Astrocyte of the cerebellum (primary cell): Measurements from ENCODE around the gene PHF12.
A peak's percentile ranks its signal among the peaks of the same experiment; 100 is the strongest.

Experiments used
- DNase-seq: peaks from one replicate; pipeline ENCODE4 v3.0.0-alpha.2; 2011; ENCODE audit warnings: low read depth
- H3K4me3 ChIP-seq: 2 replicates; pipeline ENCODE4 v1.5.1; 2011; ENCODE audit warnings: mild to moderate bottlenecking, low read depth, low read length, moderate library complexity
- in situ Hi-C: cut with HindIII; loops from 2 replicates; pipeline ENCODE4 v1.10.0; 2017; ENCODE audit warnings: low sequenced_read_pairs
- TF ChIP-seq, protein P1 (sequence below): IDR thresholded peaks from 2 replicates; pipeline ENCODE4 v1.5.1; 2012; ENCODE audit warnings: low read length, low read depth, moderate library complexity, mild to moderate bottlenecking; ENCODE audit errors: missing control alignments

The PHF12 gene

DNA sequence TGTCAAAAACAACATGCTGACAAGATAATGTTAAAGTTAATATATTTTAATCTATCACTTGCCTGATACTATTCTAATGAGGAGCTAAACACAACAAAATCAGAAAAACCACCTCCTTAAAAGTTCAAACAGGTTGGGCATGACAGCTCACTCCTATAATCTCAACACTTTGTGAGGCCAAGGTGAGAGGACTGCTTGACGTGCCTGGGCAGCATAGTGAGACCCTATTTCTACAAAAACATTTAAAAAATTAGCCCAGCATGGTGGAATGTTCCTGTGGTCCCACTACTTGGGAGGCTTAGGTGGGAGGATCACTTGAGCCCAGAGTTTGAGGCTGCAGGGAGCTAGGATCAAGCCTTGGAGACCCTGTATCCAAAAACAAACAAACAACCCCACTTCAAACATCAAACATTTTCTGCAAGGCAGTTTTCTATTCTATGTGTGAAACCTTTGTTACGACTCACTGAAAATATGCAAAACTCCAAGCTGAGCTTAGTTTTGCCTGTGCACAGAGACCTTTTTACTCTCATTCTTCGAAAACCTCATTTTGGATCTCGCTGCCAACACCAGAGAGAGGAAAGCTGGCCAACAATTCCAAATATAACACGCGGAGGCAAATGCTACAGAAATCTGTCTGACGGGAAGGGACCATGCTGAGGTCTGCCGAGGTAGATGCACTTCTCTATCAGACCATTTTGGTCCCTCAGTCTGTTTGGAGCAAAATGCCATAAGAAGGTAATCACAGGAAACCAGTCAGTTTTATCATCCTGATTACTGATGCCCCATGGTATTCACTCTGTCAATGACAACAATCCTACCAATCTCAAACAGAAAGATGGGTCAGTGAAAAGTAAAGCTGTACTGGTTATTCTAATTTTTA lies 6.2 kb downstream of the PHF12 start:
- peak; percentile 71 for DNase-seq
- in situ Hi-C loops: no loop called here
- no peak overlapping the region for H3K4me3 ChIP-seq
- TF ChIP-seq, protein P1, sequence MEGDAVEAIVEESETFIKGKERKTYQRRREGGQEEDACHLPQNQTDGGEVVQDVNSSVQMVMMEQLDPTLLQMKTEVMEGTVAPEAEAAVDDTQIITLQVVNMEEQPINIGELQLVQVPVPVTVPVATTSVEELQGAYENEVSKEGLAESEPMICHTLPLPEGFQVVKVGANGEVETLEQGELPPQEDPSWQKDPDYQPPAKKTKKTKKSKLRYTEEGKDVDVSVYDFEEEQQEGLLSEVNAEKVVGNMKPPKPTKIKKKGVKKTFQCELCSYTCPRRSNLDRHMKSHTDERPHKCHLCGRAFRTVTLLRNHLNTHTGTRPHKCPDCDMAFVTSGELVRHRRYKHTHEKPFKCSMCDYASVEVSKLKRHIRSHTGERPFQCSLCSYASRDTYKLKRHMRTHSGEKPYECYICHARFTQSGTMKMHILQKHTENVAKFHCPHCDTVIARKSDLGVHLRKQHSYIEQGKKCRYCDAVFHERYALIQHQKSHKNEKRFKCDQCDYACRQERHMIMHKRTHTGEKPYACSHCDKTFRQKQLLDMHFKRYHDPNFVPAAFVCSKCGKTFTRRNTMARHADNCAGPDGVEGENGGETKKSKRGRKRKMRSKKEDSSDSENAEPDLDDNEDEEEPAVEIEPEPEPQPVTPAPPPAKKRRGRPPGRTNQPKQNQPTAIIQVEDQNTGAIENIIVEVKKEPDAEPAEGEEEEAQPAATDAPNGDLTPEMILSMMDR: no peak

DNA sequence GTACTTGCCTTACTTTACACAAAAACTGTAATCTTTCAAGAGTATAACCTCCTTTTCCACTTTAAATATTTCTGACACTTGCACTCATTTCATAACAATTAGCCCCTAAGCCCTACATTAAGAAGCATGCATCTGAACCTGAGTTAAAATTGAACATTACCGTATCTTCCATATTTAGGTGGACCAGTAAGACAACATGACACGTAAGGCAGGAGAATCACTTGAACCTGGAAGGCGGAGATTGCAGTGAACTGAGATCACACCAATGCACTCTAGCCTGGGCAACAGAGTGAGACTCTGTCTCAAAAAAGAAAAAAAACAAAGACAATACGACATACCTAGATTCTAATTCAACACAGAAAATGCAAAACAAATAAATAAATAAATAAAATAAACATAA lies 7.0 kb downstream of the PHF12 start:
- H3K4me3 ChIP-seq: no peak overlapping the region
- no peak for DNase-seq
- in situ Hi-C loops: no loop called here
- TF ChIP-seq, protein P1: no peak

DNA sequence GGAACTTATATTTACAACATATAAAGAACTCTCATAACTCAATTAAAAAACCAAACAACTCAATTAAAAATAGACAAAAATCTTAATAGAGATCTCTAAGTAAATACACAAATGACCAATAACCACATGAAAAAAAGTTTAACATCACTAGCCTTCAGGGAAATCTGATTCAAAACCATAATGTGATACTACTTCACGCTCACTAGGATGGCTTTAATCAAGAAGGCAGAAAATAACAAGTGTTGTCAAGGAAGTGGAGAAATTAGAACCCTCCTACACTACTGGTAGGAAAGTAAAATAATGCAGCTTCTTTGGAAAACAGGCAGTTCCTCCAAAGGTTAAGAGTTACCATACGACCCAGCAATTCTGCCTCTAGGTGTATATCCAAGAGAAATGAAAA lies 8.4 kb downstream of the PHF12 start:
- DNase-seq: no peak
- TF ChIP-seq, protein P1: no peak
- in situ Hi-C loops: no loop called here
- no peak overlapping the region for H3K4me3 ChIP-seq

DNA sequence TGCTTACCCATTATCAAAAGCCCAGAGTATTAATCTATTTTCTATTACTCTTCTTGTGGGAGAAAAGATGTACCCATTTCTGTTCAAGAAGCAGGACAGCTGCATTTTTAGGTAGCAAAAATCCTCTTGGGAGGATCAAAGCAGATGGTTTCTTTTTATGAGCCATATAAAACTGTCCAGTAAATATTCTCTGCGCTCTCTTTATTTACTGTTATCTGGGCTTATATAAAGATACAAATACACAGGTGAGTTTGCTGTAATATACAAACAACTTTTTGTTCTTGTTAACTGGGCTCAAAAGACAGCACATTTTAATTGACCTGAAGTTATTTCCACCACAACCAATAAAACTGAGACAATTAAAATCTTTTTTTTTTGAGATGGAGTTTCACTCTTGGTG lies 10.1 kb downstream of the PHF12 start:
- H3K4me3 ChIP-seq: no peak overlapping the region
- in situ Hi-C loops: no loop called here
- TF ChIP-seq, protein P1: no peak
- DNase-seq: no peak

DNA sequence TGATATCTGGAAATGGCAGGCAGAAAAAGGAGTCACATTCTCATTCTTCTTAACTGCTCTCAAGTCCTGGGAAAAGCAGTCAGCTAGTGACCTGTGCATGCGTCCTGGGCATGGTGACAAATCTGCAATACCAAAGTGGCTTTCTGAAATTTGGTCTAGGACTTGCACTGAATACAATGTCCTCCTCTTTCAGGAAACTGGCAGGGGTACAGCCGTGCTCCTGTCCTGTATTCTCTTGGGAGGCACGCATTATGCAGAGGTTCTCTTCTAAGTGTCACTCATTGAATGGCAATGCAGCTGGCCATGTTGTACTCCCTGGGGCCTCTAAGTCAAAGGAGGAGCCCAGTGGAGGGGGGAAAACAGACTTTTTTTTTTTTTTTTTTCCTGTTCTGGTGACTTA lies 10.6 kb downstream of the PHF12 start:
- H3K4me3 ChIP-seq: no peak overlapping the region
- in situ Hi-C loops: no loop called here
- TF ChIP-seq, protein P1: no peak
- no peak for DNase-seq

DNA sequence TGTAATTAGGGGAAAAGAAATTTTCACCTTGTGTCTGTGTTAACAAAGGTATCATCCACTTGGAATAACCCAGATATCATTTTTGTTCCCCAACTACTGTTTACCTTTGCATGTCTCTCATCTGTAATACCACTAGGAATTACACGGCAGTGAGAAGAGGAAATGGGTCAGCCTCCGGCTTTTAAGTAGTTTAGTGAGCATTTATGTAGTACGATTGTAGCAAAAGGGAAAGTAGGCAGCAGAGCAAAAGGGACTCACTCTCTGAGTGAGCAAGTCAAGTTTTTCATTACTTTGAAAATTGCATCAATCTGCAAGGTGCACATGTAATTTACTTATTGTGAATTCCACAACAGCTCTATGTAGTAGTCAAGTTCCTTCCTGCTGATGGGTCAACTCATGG lies 11.2 kb downstream of the PHF12 start:
- no peak for DNase-seq
- in situ Hi-C loops: no loop called here
- no peak overlapping the region for H3K4me3 ChIP-seq
- TF ChIP-seq, protein P1: no peak
